ENCODE data around the gene TGOLN2. TPM values are rescaled to one million over a fixed set of nuclear protein-coding genes. Genes with fewer than 3 reads are reported as not detected.

Gene TGOLN2
- total RNA-seq, 3 donors from 2014 or later (not counting 1 experiment from before 2014, with no cell fraction given), result 190 to 207 (median 194) TPM

- Histone ChIP-seq H3K9me3 (ENCODE audit: control insufficient read depth, insufficient read depth, low read length) (no peaks in the 10 kb centered on the region), H3K4me3 (ENCODE audit: low read length) (no peak overlapping the region), H3K27ac (ENCODE audit: low read length) (no peak overlapping the region), H3K36me3 (ENCODE audit: control insufficient read depth, insufficient read depth, low read length) (peaks cover 14% of the 10 kb centered on the region), H3K4me1 (ENCODE audit: control insufficient read depth, insufficient read depth, low read length) (peaks cover 28% of the 10 kb centered on the region), H3K27me3 (ENCODE audit: control insufficient read depth, insufficient read depth, low read length) (no peaks in the 10 kb centered on the region)
- no peaks in the 10 kb centered on the region for H3K9me3 Mint-ChIP-seq
- no peak for DNase-seq
- ATAC-seq, result no peak
- no peaks in the 10 kb centered on the region for H3K27me3 Mint-ChIP-seq (ENCODE audit: low read depth in 2 of 2)
- H3K27ac Mint-ChIP-seq, result peak overlapping the region; percentile 99 to 100
- TF ChIP-seq CTCF (IDR thresholded peaks at IDR 0.05), result no peak
- intact Hi-C loops (cut with micrococcal nuclease), result loop anchor here (2.0 kb wide), 1 partner anchor 232 kb away; the partner anchor contains the start of gene GGCX
- H3K4me1 Mint-ChIP-seq, result peaks cover 47 to 50% of the 10 kb centered on the region in 2 donors
- H3K4me3 Mint-ChIP-seq, result peak overlapping the region; percentile 1
- no peaks in the 10 kb centered on the region for H3K36me3 Mint-ChIP-seq
Measured at GRCh38 chr2:85329181-85329651, 1.4 kb upstream of the TGOLN2 start.

- peaks cover 7% of the 10 kb centered on the region for H3K36me3 Mint-ChIP-seq
- peak overlapping the region; percentile 97 for H3K4me3 Mint-ChIP-seq
- H3K9me3 Mint-ChIP-seq, result no peaks in the 10 kb centered on the region
- intact Hi-C loops (cut with micrococcal nuclease), result no loop called here
- peak overlapping the region; percentile 99 to 100 for H3K27ac Mint-ChIP-seq
- Histone ChIP-seq H3K4me3 (ENCODE audit: low read length) (peak overlapping the region; percentile 67), H3K9me3 (ENCODE audit: control insufficient read depth, insufficient read depth, low read length) (no peaks in the 10 kb centered on the region), H3K4me1 (ENCODE audit: control insufficient read depth, insufficient read depth, low read length) (peaks cover 45% of the 10 kb centered on the region), H3K36me3 (ENCODE audit: control insufficient read depth, insufficient read depth, low read length) (peaks cover 31% of the 10 kb centered on the region), H3K27me3 (ENCODE audit: control insufficient read depth, insufficient read depth, low read length) (no peaks in the 10 kb centered on the region), H3K27ac (ENCODE audit: low read length) (peak overlapping the region; percentile 98)
- ATAC-seq, result peak; percentile 26 to 41 (median 29)
- peaks cover 66 to 69% of the 10 kb centered on the region in 2 donors for H3K4me1 Mint-ChIP-seq
- TF ChIP-seq CTCF (IDR thresholded peaks at IDR 0.05), result no peak
- no peaks in the 10 kb centered on the region for H3K27me3 Mint-ChIP-seq (ENCODE audit: low read depth in 2 of 2)
- 2% methylated on average over 41 of the region's 41 CpGs for WGBS (ENCODE audit: insufficient coverage)
- peak; percentile 56 to 78 for DNase-seq
Measured at GRCh38 chr2:85327160-85327821, 498 bp downstream of the TGOLN2 start.

- Mint-ChIP-seq H3K36me3 (peaks cover 10% of the 10 kb centered on the region), H3K9me3 (no peaks in the 10 kb centered on the region), H3K4me3 (peak overlapping the region; percentile 97), H3K4me1 (peaks cover 72 to 76% of the 10 kb centered on the region in 2 donors), H3K27ac (peak overlapping the region; percentile 99 to 100), H3K27me3 (ENCODE audit: low read depth in 2 of 2) (no peaks in the 10 kb centered on the region)
- DNase-seq (peak; percentile 26 to 73), ATAC-seq (peak in 1 of 3 donors; percentile 2)
- peaks cover 37% of the 10 kb centered on the region for H3K36me3 ChIP-seq (ENCODE audit: control insufficient read depth, insufficient read depth, low read length)
- no peaks in the 10 kb centered on the region for H3K9me3 ChIP-seq (ENCODE audit: control insufficient read depth, insufficient read depth, low read length)
- no peak for TF ChIP-seq CTCF (IDR thresholded peaks at IDR 0.05)
- intact Hi-C loops (cut with micrococcal nuclease), result no loop called here
- peak overlapping the region; percentile 98 for H3K27ac ChIP-seq (ENCODE audit: low read length)
- WGBS (ENCODE audit: insufficient coverage), result 4% methylated on average over 32 of the region's 32 CpGs
- peak overlapping the region; percentile 67 for H3K4me3 ChIP-seq (ENCODE audit: low read length)
- H3K4me1 ChIP-seq (ENCODE audit: control insufficient read depth, insufficient read depth, low read length), result peaks cover 49% of the 10 kb centered on the region
- H3K27me3 ChIP-seq (ENCODE audit: control insufficient read depth, insufficient read depth, low read length), result no peaks in the 10 kb centered on the region
Measured at GRCh38 chr2:85326406-85327159, 1.2 kb downstream of the TGOLN2 start.

Measured in natural killer cell (primary cell).